Measurements from ENCODE around the gene SENP3.

SENP3 gene

GRCh38 chr17:7557775-7558543, 3.8 kb upstream of the SENP3 start (continued):
- TF ChIP-seq BCL11B (tag by site-specific recombination; IDR thresholded peaks at IDR 0.05; ENCODE audit: low read depth) (no peak), MEIS1 (CRISPR knock-in tag; IDR thresholded peaks at IDR 0.05; ENCODE audit: borderline replicate concordance) (no peak), OSR2 (tag by site-specific recombination; IDR thresholded peaks at IDR 0.05) (no peak), YY2 (tag by site-specific recombination; IDR thresholded peaks at IDR 0.05) (no peak), ZNF610 (tag by site-specific recombination; IDR thresholded peaks at IDR 0.05; ENCODE audit: borderline replicate concordance) (peak; percentile 47; the same call in 1 of the 2 replicates), ZNF792 (tag by site-specific recombination; IDR thresholded peaks at IDR 0.05) (no peak), GFI1B (tag by site-specific recombination; IDR thresholded peaks at IDR 0.05) (no peak), ZNF266 (tag by site-specific recombination; IDR thresholded peaks at IDR 0.05; ENCODE audit: low read depth) (no peak), ZSCAN23 (tag by site-specific recombination; IDR thresholded peaks at IDR 0.05) (no peak), HIC1 (tag by site-specific recombination; IDR thresholded peaks at IDR 0.05) (no peak), ZNF311 (tag by site-specific recombination; IDR thresholded peaks at IDR 0.05; ENCODE audit: borderline replicate concordance) (no peak), ZSCAN30 (tag by site-specific recombination; IDR thresholded peaks at IDR 0.05) (no peak), ZNF146 (tag by site-specific recombination; IDR thresholded peaks at IDR 0.05) (no peak), ZBTB20 (tag by site-specific recombination; IDR thresholded peaks at IDR 0.05) (peak; percentile 94), HOXD13 (CRISPR knock-in tag; IDR thresholded peaks at IDR 0.05; ENCODE audit: borderline replicate concordance) (no peak), ZNF16 (tag by site-specific recombination; IDR thresholded peaks at IDR 0.05; ENCODE audit: low read depth) (no peak), ZNF514 (tag by site-specific recombination; IDR thresholded peaks at IDR 0.05) (no peak), SP2 (tag by site-specific recombination; IDR thresholded peaks at IDR 0.05) (peak; percentile 66), GLI2 (tag by site-specific recombination; IDR thresholded peaks at IDR 0.05; ENCODE audit: borderline replicate concordance, low read depth) (no peak)
- TF ChIP-seq, protein P1, sequence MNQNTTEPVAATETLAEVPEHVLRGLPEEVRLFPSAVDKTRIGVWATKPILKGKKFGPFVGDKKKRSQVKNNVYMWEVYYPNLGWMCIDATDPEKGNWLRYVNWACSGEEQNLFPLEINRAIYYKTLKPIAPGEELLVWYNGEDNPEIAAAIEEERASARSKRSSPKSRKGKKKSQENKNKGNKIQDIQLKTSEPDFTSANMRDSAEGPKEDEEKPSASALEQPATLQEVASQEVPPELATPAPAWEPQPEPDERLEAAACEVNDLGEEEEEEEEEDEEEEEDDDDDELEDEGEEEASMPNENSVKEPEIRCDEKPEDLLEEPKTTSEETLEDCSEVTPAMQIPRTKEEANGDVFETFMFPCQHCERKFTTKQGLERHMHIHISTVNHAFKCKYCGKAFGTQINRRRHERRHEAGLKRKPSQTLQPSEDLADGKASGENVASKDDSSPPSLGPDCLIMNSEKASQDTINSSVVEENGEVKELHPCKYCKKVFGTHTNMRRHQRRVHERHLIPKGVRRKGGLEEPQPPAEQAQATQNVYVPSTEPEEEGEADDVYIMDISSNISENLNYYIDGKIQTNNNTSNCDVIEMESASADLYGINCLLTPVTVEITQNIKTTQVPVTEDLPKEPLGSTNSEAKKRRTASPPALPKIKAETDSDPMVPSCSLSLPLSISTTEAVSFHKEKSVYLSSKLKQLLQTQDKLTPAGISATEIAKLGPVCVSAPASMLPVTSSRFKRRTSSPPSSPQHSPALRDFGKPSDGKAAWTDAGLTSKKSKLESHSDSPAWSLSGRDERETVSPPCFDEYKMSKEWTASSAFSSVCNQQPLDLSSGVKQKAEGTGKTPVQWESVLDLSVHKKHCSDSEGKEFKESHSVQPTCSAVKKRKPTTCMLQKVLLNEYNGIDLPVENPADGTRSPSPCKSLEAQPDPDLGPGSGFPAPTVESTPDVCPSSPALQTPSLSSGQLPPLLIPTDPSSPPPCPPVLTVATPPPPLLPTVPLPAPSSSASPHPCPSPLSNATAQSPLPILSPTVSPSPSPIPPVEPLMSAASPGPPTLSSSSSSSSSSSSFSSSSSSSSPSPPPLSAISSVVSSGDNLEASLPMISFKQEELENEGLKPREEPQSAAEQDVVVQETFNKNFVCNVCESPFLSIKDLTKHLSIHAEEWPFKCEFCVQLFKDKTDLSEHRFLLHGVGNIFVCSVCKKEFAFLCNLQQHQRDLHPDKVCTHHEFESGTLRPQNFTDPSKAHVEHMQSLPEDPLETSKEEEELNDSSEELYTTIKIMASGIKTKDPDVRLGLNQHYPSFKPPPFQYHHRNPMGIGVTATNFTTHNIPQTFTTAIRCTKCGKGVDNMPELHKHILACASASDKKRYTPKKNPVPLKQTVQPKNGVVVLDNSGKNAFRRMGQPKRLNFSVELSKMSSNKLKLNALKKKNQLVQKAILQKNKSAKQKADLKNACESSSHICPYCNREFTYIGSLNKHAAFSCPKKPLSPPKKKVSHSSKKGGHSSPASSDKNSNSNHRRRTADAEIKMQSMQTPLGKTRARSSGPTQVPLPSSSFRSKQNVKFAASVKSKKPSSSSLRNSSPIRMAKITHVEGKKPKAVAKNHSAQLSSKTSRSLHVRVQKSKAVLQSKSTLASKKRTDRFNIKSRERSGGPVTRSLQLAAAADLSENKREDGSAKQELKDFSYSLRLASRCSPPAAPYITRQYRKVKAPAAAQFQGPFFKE (tag by site-specific recombination; IDR thresholded peaks at IDR 0.05; ENCODE audit: borderline replicate concordance): no peak
- TF ChIP-seq, protein P2, sequence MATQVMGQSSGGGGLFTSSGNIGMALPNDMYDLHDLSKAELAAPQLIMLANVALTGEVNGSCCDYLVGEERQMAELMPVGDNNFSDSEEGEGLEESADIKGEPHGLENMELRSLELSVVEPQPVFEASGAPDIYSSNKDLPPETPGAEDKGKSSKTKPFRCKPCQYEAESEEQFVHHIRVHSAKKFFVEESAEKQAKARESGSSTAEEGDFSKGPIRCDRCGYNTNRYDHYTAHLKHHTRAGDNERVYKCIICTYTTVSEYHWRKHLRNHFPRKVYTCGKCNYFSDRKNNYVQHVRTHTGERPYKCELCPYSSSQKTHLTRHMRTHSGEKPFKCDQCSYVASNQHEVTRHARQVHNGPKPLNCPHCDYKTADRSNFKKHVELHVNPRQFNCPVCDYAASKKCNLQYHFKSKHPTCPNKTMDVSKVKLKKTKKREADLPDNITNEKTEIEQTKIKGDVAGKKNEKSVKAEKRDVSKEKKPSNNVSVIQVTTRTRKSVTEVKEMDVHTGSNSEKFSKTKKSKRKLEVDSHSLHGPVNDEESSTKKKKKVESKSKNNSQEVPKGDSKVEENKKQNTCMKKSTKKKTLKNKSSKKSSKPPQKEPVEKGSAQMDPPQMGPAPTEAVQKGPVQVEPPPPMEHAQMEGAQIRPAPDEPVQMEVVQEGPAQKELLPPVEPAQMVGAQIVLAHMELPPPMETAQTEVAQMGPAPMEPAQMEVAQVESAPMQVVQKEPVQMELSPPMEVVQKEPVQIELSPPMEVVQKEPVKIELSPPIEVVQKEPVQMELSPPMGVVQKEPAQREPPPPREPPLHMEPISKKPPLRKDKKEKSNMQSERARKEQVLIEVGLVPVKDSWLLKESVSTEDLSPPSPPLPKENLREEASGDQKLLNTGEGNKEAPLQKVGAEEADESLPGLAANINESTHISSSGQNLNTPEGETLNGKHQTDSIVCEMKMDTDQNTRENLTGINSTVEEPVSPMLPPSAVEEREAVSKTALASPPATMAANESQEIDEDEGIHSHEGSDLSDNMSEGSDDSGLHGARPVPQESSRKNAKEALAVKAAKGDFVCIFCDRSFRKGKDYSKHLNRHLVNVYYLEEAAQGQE (tag by site-specific recombination; IDR thresholded peaks at IDR 0.05): no peak
- TF ChIP-seq, protein P3, sequence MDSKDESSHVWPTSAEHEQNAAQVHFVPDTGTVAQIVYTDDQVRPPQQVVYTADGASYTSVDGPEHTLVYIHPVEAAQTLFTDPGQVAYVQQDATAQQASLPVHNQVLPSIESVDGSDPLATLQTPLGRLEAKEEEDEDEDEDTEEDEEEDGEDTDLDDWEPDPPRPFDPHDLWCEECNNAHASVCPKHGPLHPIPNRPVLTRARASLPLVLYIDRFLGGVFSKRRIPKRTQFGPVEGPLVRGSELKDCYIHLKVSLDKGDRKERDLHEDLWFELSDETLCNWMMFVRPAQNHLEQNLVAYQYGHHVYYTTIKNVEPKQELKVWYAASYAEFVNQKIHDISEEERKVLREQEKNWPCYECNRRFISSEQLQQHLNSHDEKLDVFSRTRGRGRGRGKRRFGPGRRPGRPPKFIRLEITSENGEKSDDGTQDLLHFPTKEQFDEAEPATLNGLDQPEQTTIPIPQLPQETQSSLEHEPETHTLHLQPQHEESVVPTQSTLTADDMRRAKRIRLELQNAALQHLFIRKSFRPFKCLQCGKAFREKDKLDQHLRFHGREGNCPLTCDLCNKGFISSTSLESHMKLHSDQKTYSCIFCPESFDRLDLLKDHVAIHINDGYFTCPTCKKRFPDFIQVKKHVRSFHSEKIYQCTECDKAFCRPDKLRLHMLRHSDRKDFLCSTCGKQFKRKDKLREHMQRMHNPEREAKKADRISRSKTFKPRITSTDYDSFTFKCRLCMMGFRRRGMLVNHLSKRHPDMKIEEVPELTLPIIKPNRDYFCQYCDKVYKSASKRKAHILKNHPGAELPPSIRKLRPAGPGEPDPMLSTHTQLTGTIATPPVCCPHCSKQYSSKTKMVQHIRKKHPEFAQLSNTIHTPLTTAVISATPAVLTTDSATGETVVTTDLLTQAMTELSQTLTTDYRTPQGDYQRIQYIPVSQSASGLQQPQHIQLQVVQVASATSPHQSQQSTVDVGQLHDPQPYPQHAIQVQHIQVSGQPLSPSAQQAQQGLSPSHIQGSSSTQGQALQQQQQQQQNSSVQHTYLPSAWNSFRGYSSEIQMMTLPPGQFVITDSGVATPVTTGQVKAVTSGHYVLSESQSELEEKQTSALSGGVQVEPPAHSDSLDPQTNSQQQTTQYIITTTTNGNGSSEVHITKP (tag by site-specific recombination; IDR thresholded peaks at IDR 0.05): 0 out of 2 replicates have a peak, but pooled peaks have one; percentile 27
- TF ChIP-seq, protein P4, sequence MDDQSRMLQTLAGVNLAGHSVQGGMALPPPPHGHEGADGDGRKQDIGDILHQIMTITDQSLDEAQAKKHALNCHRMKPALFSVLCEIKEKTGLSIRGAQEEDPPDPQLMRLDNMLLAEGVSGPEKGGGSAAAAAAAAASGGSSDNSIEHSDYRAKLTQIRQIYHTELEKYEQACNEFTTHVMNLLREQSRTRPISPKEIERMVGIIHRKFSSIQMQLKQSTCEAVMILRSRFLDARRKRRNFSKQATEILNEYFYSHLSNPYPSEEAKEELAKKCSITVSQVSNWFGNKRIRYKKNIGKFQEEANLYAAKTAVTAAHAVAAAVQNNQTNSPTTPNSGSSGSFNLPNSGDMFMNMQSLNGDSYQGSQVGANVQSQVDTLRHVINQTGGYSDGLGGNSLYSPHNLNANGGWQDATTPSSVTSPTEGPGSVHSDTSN (CRISPR knock-in tag; IDR thresholded peaks at IDR 0.05): no peak

Data from HEK293 (cell line).